GM23338 (cell line): Measurements from ENCODE around the gene NDUFAB1.
A peak's percentile ranks its signal among the peaks of the same experiment; 100 is the strongest.

ENCODE experiments used
- CREB1 ChIP-seq: fragments of 250-450 bp; sonication (Bioruptor Pico); IDR thresholded peaks from 2 replicates; pipeline ENCODE4 v1.5.0; 2020; ENCODE audit warnings: low read depth, mild to moderate bottlenecking, moderate library complexity
- EZH2 ChIP-seq: fragments of 200-600 bp; sonication (generic); IDR thresholded peaks from one replicate; pipeline ENCODE4 v1.8.0; 2017; ENCODE audit warnings: antibody characterized with exemption, mild to moderate bottlenecking, low read depth; ENCODE audit not compliant: unreplicated experiment
- EZH2phosphoT487 ChIP-seq: fragments of 200-600 bp; sonication (generic); IDR thresholded peaks from one replicate; pipeline ENCODE4 v1.8.1; 2018; ENCODE audit warnings: antibody characterized with exemption; ENCODE audit not compliant: unreplicated experiment
- NANOG ChIP-seq: IDR thresholded peaks from 2 replicates; pipeline ENCODE4 v1.6.1; 2016; ENCODE audit warnings: antibody characterized with exemption, borderline replicate concordance
- TF ChIP-seq, protein P1 (sequence below), 2 experiments: fragments of 200-600 bp in 1 of 2; sonication (generic) in 1 of 2; conservative IDR thresholded peaks; 2 replicates each; pipeline versions ENCODE4 v1.5.1 to v1.6.1; 2016 to 2017; ENCODE audit warnings: antibody characterized with exemption in 2 of 2, low read depth in 2 of 2, mild to moderate bottlenecking in 2 of 2, moderate library complexity in 1 of 2
- TF ChIP-seq, protein P2 (sequence below): IDR thresholded peaks from 2 replicates; pipeline ENCODE4 v1.6.1; 2016; ENCODE audit warnings: antibody characterized with exemption
- TF ChIP-seq, protein P3 (sequence below): IDR thresholded peaks from one replicate; pipeline ENCODE4 v1.6.1; 2018; ENCODE audit warnings: antibody characterized with exemption; ENCODE audit not compliant: unreplicated experiment

- TF ChIP-seq, protein P1, sequence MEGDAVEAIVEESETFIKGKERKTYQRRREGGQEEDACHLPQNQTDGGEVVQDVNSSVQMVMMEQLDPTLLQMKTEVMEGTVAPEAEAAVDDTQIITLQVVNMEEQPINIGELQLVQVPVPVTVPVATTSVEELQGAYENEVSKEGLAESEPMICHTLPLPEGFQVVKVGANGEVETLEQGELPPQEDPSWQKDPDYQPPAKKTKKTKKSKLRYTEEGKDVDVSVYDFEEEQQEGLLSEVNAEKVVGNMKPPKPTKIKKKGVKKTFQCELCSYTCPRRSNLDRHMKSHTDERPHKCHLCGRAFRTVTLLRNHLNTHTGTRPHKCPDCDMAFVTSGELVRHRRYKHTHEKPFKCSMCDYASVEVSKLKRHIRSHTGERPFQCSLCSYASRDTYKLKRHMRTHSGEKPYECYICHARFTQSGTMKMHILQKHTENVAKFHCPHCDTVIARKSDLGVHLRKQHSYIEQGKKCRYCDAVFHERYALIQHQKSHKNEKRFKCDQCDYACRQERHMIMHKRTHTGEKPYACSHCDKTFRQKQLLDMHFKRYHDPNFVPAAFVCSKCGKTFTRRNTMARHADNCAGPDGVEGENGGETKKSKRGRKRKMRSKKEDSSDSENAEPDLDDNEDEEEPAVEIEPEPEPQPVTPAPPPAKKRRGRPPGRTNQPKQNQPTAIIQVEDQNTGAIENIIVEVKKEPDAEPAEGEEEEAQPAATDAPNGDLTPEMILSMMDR (conservative IDR thresholded peaks at IDR 0.05; ENCODE audit: low read depth in 2 of 2), result peak; percentile 69 to 85
- TF ChIP-seq, protein P2, sequence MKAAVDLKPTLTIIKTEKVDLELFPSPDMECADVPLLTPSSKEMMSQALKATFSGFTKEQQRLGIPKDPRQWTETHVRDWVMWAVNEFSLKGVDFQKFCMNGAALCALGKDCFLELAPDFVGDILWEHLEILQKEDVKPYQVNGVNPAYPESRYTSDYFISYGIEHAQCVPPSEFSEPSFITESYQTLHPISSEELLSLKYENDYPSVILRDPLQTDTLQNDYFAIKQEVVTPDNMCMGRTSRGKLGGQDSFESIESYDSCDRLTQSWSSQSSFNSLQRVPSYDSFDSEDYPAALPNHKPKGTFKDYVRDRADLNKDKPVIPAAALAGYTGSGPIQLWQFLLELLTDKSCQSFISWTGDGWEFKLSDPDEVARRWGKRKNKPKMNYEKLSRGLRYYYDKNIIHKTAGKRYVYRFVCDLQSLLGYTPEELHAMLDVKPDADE, result peak; percentile 82
- TF ChIP-seq NANOG (no peak), EZH2 (no peak), CREB1 (CRISPR knock-in tag) (peak; percentile 78), EZH2phosphoT487 (no peak)
- TF ChIP-seq, protein P3, sequence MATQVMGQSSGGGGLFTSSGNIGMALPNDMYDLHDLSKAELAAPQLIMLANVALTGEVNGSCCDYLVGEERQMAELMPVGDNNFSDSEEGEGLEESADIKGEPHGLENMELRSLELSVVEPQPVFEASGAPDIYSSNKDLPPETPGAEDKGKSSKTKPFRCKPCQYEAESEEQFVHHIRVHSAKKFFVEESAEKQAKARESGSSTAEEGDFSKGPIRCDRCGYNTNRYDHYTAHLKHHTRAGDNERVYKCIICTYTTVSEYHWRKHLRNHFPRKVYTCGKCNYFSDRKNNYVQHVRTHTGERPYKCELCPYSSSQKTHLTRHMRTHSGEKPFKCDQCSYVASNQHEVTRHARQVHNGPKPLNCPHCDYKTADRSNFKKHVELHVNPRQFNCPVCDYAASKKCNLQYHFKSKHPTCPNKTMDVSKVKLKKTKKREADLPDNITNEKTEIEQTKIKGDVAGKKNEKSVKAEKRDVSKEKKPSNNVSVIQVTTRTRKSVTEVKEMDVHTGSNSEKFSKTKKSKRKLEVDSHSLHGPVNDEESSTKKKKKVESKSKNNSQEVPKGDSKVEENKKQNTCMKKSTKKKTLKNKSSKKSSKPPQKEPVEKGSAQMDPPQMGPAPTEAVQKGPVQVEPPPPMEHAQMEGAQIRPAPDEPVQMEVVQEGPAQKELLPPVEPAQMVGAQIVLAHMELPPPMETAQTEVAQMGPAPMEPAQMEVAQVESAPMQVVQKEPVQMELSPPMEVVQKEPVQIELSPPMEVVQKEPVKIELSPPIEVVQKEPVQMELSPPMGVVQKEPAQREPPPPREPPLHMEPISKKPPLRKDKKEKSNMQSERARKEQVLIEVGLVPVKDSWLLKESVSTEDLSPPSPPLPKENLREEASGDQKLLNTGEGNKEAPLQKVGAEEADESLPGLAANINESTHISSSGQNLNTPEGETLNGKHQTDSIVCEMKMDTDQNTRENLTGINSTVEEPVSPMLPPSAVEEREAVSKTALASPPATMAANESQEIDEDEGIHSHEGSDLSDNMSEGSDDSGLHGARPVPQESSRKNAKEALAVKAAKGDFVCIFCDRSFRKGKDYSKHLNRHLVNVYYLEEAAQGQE, result no peak
Observed at GRCh38 chr16:23595951-23596720, at the start of gene NDUFAB1.
